Measurements from ENCODE around the gene HEXD. TPM values are rescaled to one million over a fixed set of nuclear protein-coding genes. Genes with fewer than 3 reads are reported as not detected.

HEXD gene
- total RNA-seq, 3 donors from 2014 or later: 25.3 to 54.6 (median 42.1) TPM

DNA sequence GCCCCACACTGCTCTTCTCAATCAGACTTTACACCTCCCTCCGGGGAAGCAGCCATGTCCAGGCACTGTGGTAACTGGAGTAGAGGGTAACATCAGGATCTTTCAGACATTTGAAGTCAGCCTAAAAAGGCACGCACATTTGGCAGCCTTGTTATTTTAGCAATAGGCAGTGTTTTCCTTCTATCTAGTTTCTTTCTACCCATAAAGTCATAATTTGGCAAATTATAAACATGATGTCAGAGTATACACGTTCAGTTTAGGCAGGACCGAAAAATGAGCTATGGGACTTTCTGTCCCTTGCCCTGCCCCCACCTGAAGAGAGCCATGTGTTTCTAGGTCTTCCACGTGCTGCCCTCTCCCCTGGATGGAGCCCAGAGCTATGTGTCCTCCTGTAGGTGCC, 61.5 kb downstream of the HEXD start:
- Histone ChIP-seq H3K4me1 (ENCODE audit: low read depth) (peaks cover 2% of the 10 kb centered on the region), H3K36me3 (ENCODE audit: low read depth) (peaks cover 11% of the 10 kb centered on the region), H3K4me3 (no peak overlapping the region), H3K9me3 (no peaks in the 10 kb centered on the region)
- TF ChIP-seq, protein P1, sequence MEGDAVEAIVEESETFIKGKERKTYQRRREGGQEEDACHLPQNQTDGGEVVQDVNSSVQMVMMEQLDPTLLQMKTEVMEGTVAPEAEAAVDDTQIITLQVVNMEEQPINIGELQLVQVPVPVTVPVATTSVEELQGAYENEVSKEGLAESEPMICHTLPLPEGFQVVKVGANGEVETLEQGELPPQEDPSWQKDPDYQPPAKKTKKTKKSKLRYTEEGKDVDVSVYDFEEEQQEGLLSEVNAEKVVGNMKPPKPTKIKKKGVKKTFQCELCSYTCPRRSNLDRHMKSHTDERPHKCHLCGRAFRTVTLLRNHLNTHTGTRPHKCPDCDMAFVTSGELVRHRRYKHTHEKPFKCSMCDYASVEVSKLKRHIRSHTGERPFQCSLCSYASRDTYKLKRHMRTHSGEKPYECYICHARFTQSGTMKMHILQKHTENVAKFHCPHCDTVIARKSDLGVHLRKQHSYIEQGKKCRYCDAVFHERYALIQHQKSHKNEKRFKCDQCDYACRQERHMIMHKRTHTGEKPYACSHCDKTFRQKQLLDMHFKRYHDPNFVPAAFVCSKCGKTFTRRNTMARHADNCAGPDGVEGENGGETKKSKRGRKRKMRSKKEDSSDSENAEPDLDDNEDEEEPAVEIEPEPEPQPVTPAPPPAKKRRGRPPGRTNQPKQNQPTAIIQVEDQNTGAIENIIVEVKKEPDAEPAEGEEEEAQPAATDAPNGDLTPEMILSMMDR (IDR thresholded peaks at IDR 0.05): no peak
- intact Hi-C loops (cut with DNase I, micrococcal nuclease): no loop called here
- ATAC-seq (no peak), DNase-seq (no peak)

GRCh38 chr17:82480318-82480717, 62.2 kb downstream of the HEXD start:
- intact Hi-C loops (cut with DNase I, micrococcal nuclease): no loop called here
- Histone ChIP-seq H3K4me3 (no peak overlapping the region), H3K36me3 (ENCODE audit: low read depth) (peaks cover 18% of the 10 kb centered on the region), H3K9me3 (no peaks in the 10 kb centered on the region), H3K4me1 (ENCODE audit: low read depth) (peaks cover 2% of the 10 kb centered on the region)
- DNase-seq (no peak), ATAC-seq (no peak)
- TF ChIP-seq, protein P1 (IDR thresholded peaks at IDR 0.05): no peak

- Histone ChIP-seq H3K4me1 (ENCODE audit: low read depth) (peaks cover 8% of the 10 kb centered on the region), H3K36me3 (ENCODE audit: low read depth) (peaks cover 25% of the 10 kb centered on the region), H3K4me3 (no peak overlapping the region), H3K9me3 (no peaks in the 10 kb centered on the region)
- TF ChIP-seq, protein P1 (IDR thresholded peaks at IDR 0.05): no peak
- ATAC-seq (no peak), DNase-seq (no peak)
- intact Hi-C loops (cut with DNase I, micrococcal nuclease): no loop called here
Measured at GRCh38 chr17:82483204-82483660, 65.1 kb downstream of the HEXD start.

- no peaks in the 10 kb centered on the region for H3K9me3 ChIP-seq
- TF ChIP-seq, protein P1 (IDR thresholded peaks at IDR 0.05): no peak
- no peak for ATAC-seq
- intact Hi-C loops (cut with DNase I, micrococcal nuclease): no loop called here
- H3K4me3 ChIP-seq: no peak overlapping the region
- peak in 2 of 3 donors; percentile 59 to 62 for DNase-seq
- H3K36me3 ChIP-seq (ENCODE audit: low read depth): peaks cover 25% of the 10 kb centered on the region
- peaks cover 8% of the 10 kb centered on the region for H3K4me1 ChIP-seq (ENCODE audit: low read depth)
Measured at GRCh38 chr17:82483836-82484235, 65.7 kb downstream of the HEXD start.

GRCh38 chr17:82486231-82487094, 68.3 kb downstream of the HEXD start:
- DNase-seq (peak; percentile 57 to 63 (median 59)), ATAC-seq (peak; percentile 70)
- no peak overlapping the region for H3K4me3 ChIP-seq
- H3K36me3 ChIP-seq (ENCODE audit: low read depth): peaks cover 21% of the 10 kb centered on the region
- peaks cover 8% of the 10 kb centered on the region for H3K4me1 ChIP-seq (ENCODE audit: low read depth)
- intact Hi-C loops (cut with DNase I, micrococcal nuclease): no loop called here
- H3K9me3 ChIP-seq: no peaks in the 10 kb centered on the region
- TF ChIP-seq, protein P1 (IDR thresholded peaks at IDR 0.05): no peak

All from mucosa of descending colon (tissue), 3 donors.